ENCODE data around the gene FGF22.

FGF22 gene

DNA sequence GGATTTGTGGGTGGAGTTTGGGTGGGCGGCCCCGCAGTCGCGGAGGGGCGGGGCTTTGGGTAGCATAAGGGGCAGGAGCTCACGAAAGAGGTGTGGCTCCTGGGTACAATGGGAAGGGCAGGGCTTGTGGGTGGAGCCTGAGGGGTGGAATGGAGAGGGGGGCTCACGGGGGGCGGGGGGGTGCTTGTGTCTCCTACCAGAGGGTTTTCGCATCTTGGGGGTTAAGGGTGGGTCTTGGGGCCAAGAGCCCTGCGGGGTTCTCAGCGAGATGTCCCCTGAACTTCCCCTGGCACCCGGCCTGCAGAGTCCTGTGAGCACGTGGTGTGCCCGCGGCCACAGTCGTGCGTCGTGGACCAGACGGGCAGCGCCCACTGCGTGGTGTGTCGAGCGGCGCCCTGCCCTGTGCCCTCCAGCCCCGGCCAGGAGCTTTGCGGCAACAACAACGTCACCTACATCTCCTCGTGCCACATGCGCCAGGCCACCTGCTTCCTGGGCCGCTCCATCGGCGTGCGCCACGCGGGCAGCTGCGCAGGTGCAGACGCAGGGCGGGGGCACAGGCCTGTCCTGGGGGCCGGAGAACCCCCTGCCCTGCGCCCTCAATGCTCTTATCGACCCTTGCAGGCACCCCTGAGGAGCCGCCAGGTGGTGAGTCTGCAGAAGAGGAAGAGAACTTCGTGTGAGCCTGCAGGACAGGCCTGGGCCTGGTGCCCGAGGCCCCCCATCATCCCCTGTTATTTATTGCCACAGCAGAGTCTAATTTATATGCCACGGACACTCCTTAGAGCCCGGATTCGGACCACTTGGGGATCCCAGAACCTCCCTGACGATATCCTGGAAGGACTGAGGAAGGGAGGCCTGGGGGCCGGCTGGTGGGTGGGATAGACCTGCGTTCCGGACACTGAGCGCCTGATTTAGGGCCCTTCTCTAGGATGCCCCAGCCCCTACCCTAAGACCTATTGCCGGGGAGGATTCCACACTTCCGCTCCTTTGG, 41.6 kb downstream of the FGF22 start:
- DNase-seq, result peak; percentile 34

DNA sequence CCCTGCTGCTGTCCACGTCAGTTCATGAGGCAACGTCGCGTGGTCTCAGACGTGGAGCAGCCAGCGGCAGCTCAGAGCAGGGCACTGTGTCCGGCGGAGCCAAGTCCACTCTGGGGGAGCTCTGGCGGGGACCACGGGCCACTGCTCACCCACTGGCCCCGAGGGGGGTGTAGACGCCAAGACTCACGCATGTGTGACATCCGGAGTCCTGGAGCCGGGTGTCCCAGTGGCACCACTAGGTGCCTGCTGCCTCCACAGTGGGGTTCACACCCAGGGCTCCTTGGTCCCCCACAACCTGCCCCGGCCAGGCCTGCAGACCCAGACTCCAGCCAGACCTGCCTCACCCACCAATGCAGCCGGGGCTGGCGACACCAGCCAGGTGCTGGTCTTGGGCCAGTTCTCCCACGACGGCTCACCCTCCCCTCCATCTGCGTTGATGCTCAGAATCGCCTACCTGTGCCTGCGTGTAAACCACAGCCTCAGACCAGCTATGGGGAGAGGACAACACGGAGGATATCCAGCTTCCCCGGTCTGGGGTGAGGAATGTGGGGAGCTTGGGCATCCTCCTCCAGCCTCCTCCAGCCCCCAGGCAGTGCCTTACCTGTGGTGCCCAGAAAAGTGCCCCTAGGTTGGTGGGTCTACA, 43.1 kb downstream of the FGF22 start:
- DNase-seq, result no peak

DNA sequence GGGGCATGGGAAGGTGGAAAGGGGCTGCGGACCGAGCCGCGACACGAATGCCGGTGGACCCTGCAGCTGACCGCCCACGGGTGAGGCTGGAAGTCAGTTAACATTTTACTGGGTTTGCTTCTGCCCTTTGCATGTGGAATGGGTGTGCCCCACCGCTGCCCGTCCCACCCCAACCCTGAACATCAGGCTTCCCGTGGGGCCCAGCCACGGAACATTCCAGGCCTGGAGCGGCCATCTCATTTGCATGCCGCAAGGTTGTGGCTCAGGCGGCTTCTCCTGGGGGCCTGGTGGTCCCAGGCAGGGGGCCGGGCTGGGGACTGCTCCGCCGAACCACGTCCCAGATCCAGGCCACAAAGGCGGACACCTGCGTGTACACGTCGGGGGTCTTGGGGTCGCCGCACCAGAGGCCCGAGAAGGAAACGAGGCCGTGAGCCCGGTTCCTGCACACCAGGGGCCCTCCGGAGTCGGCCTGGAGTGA, 45.8 kb downstream of the FGF22 start:
- DNase-seq, result no peak

DNA sequence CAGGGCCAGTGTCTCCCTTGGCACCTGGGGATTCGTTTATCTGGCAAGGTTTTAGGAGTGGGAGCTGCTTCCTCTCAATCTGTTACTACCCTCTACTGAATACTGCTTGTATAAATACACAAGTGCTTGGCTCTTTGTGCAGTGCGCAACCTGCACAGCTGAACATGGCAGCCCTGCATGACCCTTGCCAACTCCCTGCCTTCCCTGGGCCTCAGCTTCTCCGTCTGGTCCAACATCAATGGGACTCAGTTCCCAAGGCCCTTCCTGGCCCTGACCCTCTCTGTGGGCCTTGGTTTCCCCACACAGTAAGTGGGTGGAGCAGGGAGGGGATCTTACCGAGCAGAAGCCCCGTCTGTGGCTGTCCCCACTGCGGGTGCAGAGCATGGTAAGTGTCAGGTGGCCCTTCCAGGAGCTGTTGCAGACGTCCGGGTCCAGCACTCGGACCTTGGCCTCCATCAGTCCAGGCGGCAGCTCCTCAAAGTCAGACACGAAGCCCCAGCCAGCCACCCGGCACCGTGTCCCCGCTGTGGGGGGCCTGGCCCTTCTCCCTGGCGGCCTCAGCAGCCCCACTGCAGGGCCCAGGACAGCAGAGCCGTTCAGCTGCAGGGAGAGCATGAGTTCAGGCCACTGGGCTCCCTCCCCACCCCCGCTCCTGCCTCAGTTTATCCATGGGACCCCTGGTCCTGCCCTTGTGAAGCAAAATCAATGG, 47.1 kb downstream of the FGF22 start:
- no peak for DNase-seq

DNA sequence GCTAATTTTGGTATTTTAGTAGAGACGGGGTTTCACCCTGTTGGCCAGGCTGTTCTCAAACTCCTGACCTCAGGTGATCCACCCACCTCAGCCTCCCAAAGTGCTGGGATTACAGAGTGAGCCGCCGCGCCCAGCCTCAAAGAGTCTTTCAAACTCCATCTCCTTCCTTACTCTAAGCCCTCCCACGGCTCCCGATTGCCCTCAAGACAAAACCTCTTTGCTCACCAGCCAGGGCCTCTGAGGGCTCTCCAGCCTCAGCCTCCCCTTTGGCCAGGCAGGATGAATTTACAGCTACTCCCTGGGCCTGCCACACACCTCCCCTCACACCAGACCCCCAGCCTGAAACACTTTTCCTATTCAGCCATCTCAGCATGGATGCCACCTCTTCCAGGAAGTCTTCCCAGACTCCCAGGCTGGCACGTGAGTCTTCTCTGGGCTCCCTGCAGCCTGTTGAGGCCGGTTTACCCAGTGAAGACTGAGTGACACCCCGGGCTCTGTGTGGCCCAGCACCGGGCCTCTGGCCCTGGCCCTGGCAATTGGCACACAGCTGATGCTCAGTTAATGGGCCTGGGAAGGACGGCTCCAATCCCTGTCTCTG, 48.0 kb downstream of the FGF22 start:
- no peak for DNase-seq

DNA sequence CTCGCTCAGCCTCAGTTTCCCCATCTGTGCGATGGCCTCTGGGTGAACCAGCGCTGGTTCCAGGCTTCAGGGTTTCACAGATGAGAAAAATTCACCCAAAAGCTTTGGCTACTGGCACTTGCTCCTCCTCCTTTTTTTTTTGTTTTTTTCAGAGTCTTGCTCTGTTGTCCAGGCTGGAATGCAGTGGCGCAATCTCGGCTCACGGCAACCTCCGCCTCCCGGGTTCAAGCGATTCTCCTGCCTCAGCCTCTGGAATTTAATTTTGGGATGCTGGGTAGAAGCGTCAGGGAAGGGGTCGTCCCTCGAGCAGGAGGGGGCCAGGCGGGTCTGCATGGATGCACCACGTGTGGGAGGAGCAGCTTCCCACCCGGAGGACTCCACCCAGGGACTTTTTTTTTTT, 48.5 kb downstream of the FGF22 start:
- no peak for DNase-seq

DNA sequence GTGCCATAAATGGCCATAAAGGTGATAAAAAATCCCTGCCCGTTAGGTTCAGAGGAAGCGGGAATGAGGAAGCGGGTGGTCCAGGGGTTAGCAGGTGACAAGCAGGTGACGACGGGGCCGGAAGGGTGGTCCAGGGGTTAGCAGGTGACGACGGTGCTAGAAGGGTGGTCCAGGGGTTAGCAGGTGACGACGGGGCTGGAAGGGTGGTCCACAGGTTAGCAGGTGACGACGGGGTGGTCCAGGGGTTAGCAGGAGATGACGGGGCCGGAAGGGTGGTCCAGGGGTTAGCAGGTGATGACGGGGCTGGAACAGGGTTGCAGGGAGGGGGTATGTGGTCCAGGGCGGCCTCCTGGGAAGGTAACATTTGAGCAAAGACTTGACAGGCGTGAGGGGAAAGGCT, 49.3 kb downstream of the FGF22 start:
- DNase-seq, result no peak

DNA sequence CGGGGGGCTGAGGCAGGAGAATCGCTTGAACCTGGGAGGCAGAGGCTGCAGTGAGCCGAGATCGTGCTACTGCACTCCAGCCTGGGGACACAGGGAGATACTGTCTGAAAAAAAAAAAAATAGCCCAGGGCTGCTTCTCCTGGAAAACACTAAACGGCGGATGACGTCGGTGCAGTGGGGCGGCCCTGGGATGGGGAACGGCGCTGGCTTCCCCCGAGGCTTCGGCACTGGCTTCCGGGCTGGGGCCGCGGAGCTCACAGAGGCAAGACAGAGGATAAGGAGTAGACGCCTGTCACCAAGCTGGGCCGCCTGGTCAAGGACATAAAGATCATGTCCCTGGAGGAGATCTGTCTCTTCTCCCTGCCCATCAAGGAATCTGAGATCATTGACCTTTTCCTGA, 50.5 kb downstream of the FGF22 start:
- DNase-seq, result no peak
